GM12878 (cell line): ENCODE measurements around the gene STAT3. TPM values are rescaled to one million over a fixed set of nuclear protein-coding genes. Genes with fewer than 3 reads are reported as not detected.

Experiments
- ATAC-seq: fragments of 200-7000 bp; cut with Tn5 transposase; 3 replicates; pipeline ENCODE4 v1.9.1; 2020; ENCODE audit warnings: mild to moderate bottlenecking, moderate library complexity
- BruUV-seq: library from RNA; stranded (reverse); fragments of 400-500 nt; replicated peaks from 2 replicates; lab custom pipeline; 2021; lab: Mats Ljungman, UMichigan
- CTCF ChIA-PET: fragments of 300-600 bp; sonication (Branson Sonifier 250); formaldehyde crosslinking; extraction: SDS; loops from one replicate; lab custom pipeline; 2021; ENCODE audit warnings: inconsistent platforms; lab: Yijun Ruan, JAX
- POLR2A ChIA-PET: fragments of 350-600 bp; formaldehyde crosslinking; extraction: SDS; loops from one replicate; lab custom pipeline; 2021; ENCODE audit warnings: inconsistent platforms; lab: Charles Lee
- RAD21 ChIA-PET: fragments of 300-600 bp; sonication (Branson Sonifier 250); formaldehyde crosslinking; loops from one replicate; lab custom pipeline; 2023; ENCODE audit warnings: antibody characterized with exemption; ENCODE audit not compliant: unreplicated experiment; lab: Charles Lee
- SMC1A ChIA-PET: fragments of 300-600 bp; sonication (Branson Sonifier 250); formaldehyde crosslinking; loops from one replicate; lab custom pipeline; 2023; ENCODE audit not compliant: unreplicated experiment, uncharacterized antibody; lab: Charles Lee
- DNase-seq: peaks from one replicate; pipeline ENCODE4 v3.0.0-alpha.2; 2011; ENCODE audit warnings: low read depth, low spot score
- FAIRE-seq: peaks from 3 replicates; lab custom pipeline; 2011; peaks lifted over from hg19 to GRCh38; lab: Jason Lieb, UNC
- H2AFZ ChIP-seq: 2 replicates; pipeline ENCODE4 v1.6.0; 2011; ENCODE audit warnings: low read depth, low read length, control low read depth; ENCODE audit not compliant: control insufficient read depth
- H3K27ac ChIP-seq: 2 replicates; pipeline ENCODE4 v1.5.1; 2011; ENCODE audit warnings: control low read depth; ENCODE audit not compliant: control insufficient read depth, insufficient read depth
- H3K27me3 ChIP-seq, 2 experiments: replicated peaks in 1 of 2; 2 replicates each; pipeline versions ENCODE4 v1.6.0 to v1.6.1; 2011; ENCODE audit warnings: low read length in 1 of 2; ENCODE audit not compliant: control insufficient read depth in 2 of 2, insufficient read depth in 2 of 2
- H3K36me3 ChIP-seq, 2 experiments: 2 replicates each; pipeline ENCODE4 v1.5.1; 2011; ENCODE audit warnings: low read length in 1 of 2; ENCODE audit not compliant: control insufficient read depth in 2 of 2, insufficient read depth in 2 of 2
- H3K4me1 ChIP-seq: 2 replicates; pipeline ENCODE4 v1.6.1; 2011; ENCODE audit warnings: mild to moderate bottlenecking, low read length, moderate library complexity, mixed read lengths; ENCODE audit not compliant: control insufficient read depth, insufficient read depth
- H3K4me2 ChIP-seq: 2 replicates; pipeline ENCODE4 v1.6.0; 2011; ENCODE audit warnings: control low read depth; ENCODE audit not compliant: control insufficient read depth, insufficient read depth
- H3K4me3 ChIP-seq: fragments of 200-600 bp; sonication (generic); 2 replicates; pipeline ENCODE4 v1.5.1; 2016
- H3K79me2 ChIP-seq: 2 replicates; pipeline ENCODE4 v1.6.0; 2011; ENCODE audit warnings: low read length; ENCODE audit not compliant: control insufficient read depth, insufficient read depth
- H3K9ac ChIP-seq: 2 replicates; pipeline ENCODE4 v1.8.0; 2011; ENCODE audit warnings: low read length, control low read depth, mixed read lengths; ENCODE audit not compliant: control insufficient read depth, insufficient read depth
- H3K9me3 ChIP-seq: replicated peaks from 3 replicates; pipeline ENCODE4 v1.5.1; 2011; ENCODE audit warnings: mild to moderate bottlenecking, low read length; ENCODE audit not compliant: control insufficient read depth, insufficient read depth
- H4K20me1 ChIP-seq: 2 replicates; pipeline ENCODE4 v1.6.0; 2011; ENCODE audit not compliant: control insufficient read depth, insufficient read depth
- BCL11A ChIP-seq: IDR thresholded peaks from 2 replicates; pipeline ENCODE4 v1.6.1; 2011; ENCODE audit warnings: low read depth, low read length
- E4F1 ChIP-seq: fragments of 450-650 bp; IDR thresholded peaks from 2 replicates; pipeline ENCODE4 v1.6.1; 2018; ENCODE audit warnings: borderline replicate concordance, mild to moderate bottlenecking; ENCODE audit not compliant: partially characterized antibody
- HDAC2 ChIP-seq: fragments of 200-600 bp; sonication (generic); IDR thresholded peaks from 2 replicates; pipeline ENCODE4 v1.6.1; 2017
- NR2C1 ChIP-seq: fragments of 450-650 bp; IDR thresholded peaks from 2 replicates; pipeline ENCODE4 v1.6.1; 2017; ENCODE audit warnings: antibody characterized with exemption, mild to moderate bottlenecking, moderate library complexity
- WGBS: methylation state at CpG from one replicate; pipeline ENCODE4 v1.1.6; 2016; ENCODE audit warnings: low lambda C conversion rate; ENCODE audit not compliant: insufficient replicate concordance, insufficient coverage; ENCODE audit errors: missing lambda C conversion rate; 5-methylcytosine and 5-hydroxymethylcytosine counted together
- in situ Hi-C: fragments of 300-500 bp; cut with MboI; formaldehyde crosslinking; loops from 9 replicates; pipeline ENCODE4 v1.14.3; 2018; ENCODE audit warnings: mixed read lengths
- intact Hi-C: fragments of 100-400 bp; cut with micrococcal nuclease; formaldehyde crosslinking; loops from one replicate; pipeline ENCODE4 v1.14.2; 2022; ENCODE audit not compliant: unreplicated experiment
- polyA plus RNA-seq, 11 experiments: library from polyadenylated mRNA; depleted of rRNA in 4 of 11; unstranded in 6 of 11; stranded (reverse) in 5 of 11; fragments of >200 nt; fragmentation: Nextera tagmentation in 4 of 11; fragmentation: Illumina TruSeq in 1 of 11; extraction: Ambion mirVana in 4 of 11; extraction: Trizol in 1 of 11; gene quantifications; 1 replicate in 1 of 11; 2 replicates in 10 of 11; pipeline versions ENCODE4 v1.2.1 to v1.2.3, GENCODE V29; 2011 to 2016; ENCODE audit warnings: inconsistent platforms in 2 of 11, missing spikeins in 2 of 11, low read depth in 1 of 11
- total RNA-seq, 4 experiments: library from RNA; depleted of rRNA in 3 of 4; stranded (reverse); fragments of >200 nt in 3 of 4; fragmentation: Illumina TruSeq in 1 of 4; extraction: Trizol in 1 of 4; gene quantifications; 2 replicates each; pipeline versions ENCODE4 v1.2.1 to v1.2.3, GENCODE V29; 2013 to 2021

The STAT3 gene
- total and polyA plus RNA-seq, 10 of the 15 experiments (the other 5 are each of a cell fraction or from before 2014, with no cell fraction given): 18.4 to 96.4 (median 60.9) TPM

- H3K9me3 ChIP-seq: no peaks in the 10 kb centered on the region
- no peak for FAIRE-seq
- peaks cover 0 to 34% of the 10 kb centered on the region in 2 experiments for H3K36me3 ChIP-seq
- H3K27ac ChIP-seq: no peak overlapping the region
- intact Hi-C loops (no loop called here), in situ Hi-C loops (no loop called here)
- ChIA-PET POLR2A (interaction anchor here (0.7 to 0.8 kb wide), 2 partner anchors 11 to 16 kb away, joined by 4 read pairs; no protein-coding TSS in a partner anchor), SMC1A (interaction anchor here (0.6 to 1.3 kb wide), 3 partner anchors 15 to 57 kb away, joined by 3 read pairs; no protein-coding TSS in a partner anchor), CTCF (interaction anchor here (1.5 kb wide), 1 partner anchor 123 kb away, joined by 3 read pairs; no protein-coding TSS in a partner anchor), RAD21 (no interaction called here)
- H2AFZ ChIP-seq: no peak overlapping the region
- H3K79me2 ChIP-seq: peaks cover 33% of the 10 kb centered on the region
- no peak overlapping the region for H3K9ac ChIP-seq
- no peaks in the 10 kb centered on the region; the same call in 1 of the 2 replicates for H4K20me1 ChIP-seq
- no TSS peak for BruUV-seq
- no peak for TF ChIP-seq BCL11A
- no peak for TF ChIP-seq NR2C1
- TF ChIP-seq HDAC2: no peak
- no peak for TF ChIP-seq E4F1
- peaks cover 38% of the 10 kb centered on the region for H3K4me1 ChIP-seq
- H3K4me3 ChIP-seq: no peak overlapping the region
- no peaks in the 10 kb centered on the region for H3K27me3 ChIP-seq
- WGBS: 96% methylated on average over 13 of the region's 13 CpGs
- no peak for ATAC-seq
- no peak overlapping the region for H3K4me2 ChIP-seq
- no peak for DNase-seq
Observed at GRCh38 chr17:42345396-42346073, 42.7 kb downstream of the STAT3 start.
